Activated gamma-delta T cell treated with Interleukin-2 at 50 U/mL for 16 hours (primary cell): Measurements from ENCODE around the gene UBE2A.

Experiments
- DNase-seq: peaks from one replicate; pipeline ENCODE4 v3.0.0-alpha.2; 2020

The UBE2A gene

GRCh38 chrX:119614776-119615175, 40.4 kb downstream of the UBE2A start:
- no peak for DNase-seq

GRCh38 chrX:119617517-119618164, 43.3 kb downstream of the UBE2A start:
- DNase-seq, result no peak

DNA sequence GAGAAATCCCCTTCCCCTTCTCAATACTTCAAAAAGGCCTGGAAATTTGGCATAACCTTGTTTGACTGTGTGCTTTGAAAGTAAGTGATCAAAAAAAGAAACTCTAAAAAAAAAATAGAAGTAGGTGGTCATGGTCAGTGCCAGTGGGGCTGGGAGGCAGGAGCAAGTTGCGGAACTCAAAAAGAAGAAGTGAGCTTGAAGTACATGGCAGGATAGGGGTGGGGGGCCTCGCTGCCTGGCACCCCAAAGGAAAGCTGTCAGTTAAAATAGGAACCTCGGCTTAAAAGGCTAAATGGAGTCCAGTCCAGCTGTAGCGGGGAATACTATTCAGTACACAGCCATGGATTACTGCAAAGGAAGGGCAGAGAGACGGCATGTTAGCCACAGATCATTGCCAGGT, 44.1 kb downstream of the UBE2A start:
- DNase-seq, result no peak

DNA sequence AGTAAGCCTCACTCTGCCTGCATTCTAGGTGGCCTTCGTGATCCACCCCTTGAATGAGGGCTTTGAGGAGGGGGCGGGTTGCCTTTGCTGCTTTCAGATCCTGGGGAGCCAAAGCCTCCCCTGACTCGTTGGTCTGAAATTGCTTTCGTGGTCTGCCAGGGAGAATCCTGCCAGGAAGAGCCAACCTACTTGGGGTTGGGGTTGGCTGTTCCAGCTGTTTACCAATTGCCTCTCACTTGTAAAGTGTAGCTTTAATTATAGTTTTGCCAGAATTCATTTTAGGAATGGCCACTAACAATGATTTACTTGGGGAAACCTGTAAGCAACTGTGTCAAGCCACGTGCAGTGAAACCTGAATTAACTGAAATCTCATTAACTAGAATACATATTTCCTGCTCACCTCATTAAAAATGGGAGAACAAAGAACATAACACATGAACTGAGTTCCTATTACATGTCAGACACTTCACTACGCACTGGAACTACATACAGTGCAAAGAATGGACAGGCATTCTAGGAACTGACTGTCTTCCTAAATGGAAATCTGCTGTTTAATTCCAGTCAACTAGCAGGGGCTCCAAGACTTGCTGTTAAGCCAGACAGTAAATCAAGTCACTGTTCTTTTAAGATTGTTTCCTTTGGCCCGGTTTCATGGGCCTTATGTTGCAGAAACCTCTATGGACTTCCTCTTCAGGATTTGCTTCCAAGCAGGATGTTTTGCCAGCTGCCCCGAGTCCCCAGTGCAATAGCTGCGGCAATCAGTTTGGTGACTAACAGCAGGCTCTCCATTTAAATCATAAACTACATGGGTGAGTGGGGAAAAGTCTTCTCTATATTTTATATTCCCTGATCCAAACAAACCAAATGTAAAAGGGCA, 48.2 kb downstream of the UBE2A start:
- DNase-seq, result no peak

DNA sequence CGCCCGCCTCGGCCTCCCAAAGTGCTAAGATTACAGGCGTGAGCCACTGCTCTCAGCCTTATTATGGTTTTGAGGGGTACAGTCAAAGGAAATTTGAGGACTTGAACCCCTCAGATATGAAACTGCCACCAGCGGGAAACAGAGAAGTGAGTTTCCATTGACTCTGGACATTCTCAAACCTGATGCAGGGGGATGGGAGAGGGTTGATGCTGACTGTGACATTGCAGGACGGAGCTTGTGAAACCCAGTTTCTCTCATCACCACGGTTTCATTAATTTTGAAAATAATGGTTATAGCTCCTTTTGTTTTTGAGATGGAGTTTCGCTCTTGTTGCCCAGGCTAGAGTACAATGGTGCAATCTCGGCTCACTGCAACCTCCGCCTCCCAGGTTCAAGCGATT, 50.1 kb downstream of the UBE2A start:
- no peak for DNase-seq

GRCh38 chrX:119624951-119625668, 50.7 kb downstream of the UBE2A start:
- DNase-seq, result no peak

DNA sequence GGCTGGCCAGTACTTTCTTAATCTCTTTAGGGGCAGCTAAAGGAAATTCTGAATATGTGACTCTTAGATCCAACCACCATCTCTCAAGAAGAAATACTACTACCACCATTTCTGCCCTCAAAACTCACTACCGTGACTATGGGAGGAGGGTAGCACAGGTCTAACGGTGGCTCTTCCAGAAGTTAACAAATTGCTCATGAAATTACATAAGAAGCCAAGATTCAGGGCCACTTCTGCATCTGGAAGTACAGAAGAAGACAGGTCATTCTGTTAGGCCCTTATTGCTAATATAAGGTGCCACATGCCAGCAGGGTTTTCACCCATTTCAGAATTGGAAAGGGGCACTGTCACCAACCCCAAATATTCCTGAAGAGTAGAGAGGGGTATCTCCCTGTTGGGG, 51.5 kb downstream of the UBE2A start:
- DNase-seq, result no peak
